Muscle layer of colon (tissue), 2 donors: Measurements from ENCODE around the gene TMEM223.
A peak's percentile ranks its signal among the peaks of the same experiment; 100 is the strongest.
"Not testable (repeated sequence)": the region's sequence is repeated elsewhere in the genome, so short reads cannot be mapped to it uniquely, and the experiment has no call there.

ENCODE experiments used
- H3K27ac ChIP-seq: one replicate; pipeline ENCODE4 v1.7.0; 2013; ENCODE audit warnings: low read depth, mild to moderate bottlenecking, low read length, moderate library complexity
- H3K27me3 ChIP-seq, 2 donors: one replicate each; pipeline ENCODE4 v1.7.0; 2013; ENCODE audit warnings: low read length in 2 of 2, mild to moderate bottlenecking in 2 of 2; ENCODE audit not compliant: insufficient read depth in 2 of 2, control insufficient read depth in 1 of 2
- H3K36me3 ChIP-seq: one replicate; pipeline ENCODE4 v1.7.0; 2013; ENCODE audit warnings: mild to moderate bottlenecking, low read length; ENCODE audit not compliant: insufficient read depth
- H3K4me1 ChIP-seq: one replicate; pipeline ENCODE4 v1.7.0; 2013; ENCODE audit warnings: mild to moderate bottlenecking, low read length; ENCODE audit not compliant: insufficient read depth
- H3K4me3 ChIP-seq, 2 donors: one replicate each; pipeline ENCODE4 v1.7.0; 2013; ENCODE audit warnings: low read length in 2 of 2, low read depth in 1 of 2, mild to moderate bottlenecking in 1 of 2, moderate library complexity in 1 of 2
- H3K9ac ChIP-seq: one replicate; pipeline ENCODE4 v1.7.0; 2013; ENCODE audit warnings: low read length
- H3K9me3 ChIP-seq: one replicate; pipeline ENCODE4 v1.7.0; 2013; ENCODE audit warnings: mild to moderate bottlenecking, low read length
- donor health status: abdominal sarcoma.
- donor health status: Adenocarcinoma of cecum.

TMEM223 gene

GRCh38 chr11:62771144-62772021, 20.4 kb downstream of the TMEM223 start, which contains the start of gene TAF6L:
Gene TAF6L (plus strand): TSS chr11:62771396. CDS start chr11:62775784, 4,388 bp downstream.
- Histone ChIP-seq H3K4me3 (peak within 1 kb of the TSS; percentile 68 to 87), H3K27me3 (no peaks in the 10 kb centered on the region), H3K27ac (peak within 1 kb of the TSS; percentile 82), H3K4me1 (peaks cover 19% of the 10 kb centered on the region), H3K9me3 (no peaks in the 10 kb centered on the region), H3K36me3 (peaks cover 17% of the 10 kb centered on the region), H3K9ac (peak within 1 kb of the TSS; percentile 66)

GRCh38 chr11:62770778-62771143, 21.0 kb downstream of the TMEM223 start:
- Histone ChIP-seq H3K27me3 (no peaks in the 10 kb centered on the region), H3K9me3 (no peaks in the 10 kb centered on the region), H3K4me1 (peaks cover 19% of the 10 kb centered on the region), H3K27ac (peak overlapping the region; percentile 82), H3K4me3 (peak overlapping the region; percentile 68 to 87), H3K36me3 (peaks cover 16% of the 10 kb centered on the region), H3K9ac (peak overlapping the region; percentile 12)

GRCh38 chr11:62760867-62761227, 31.0 kb downstream of the TMEM223 start:
- H3K9ac ChIP-seq, H3K4me3 ChIP-seq: not testable (repeated sequence)

GRCh38 chr11:62757846-62758788, 33.7 kb downstream of the TMEM223 start:
- Histone ChIP-seq H3K4me1 (peaks cover 16% of the 10 kb centered on the region), H3K4me3 (no peak overlapping the region), H3K27ac (no peak overlapping the region), H3K9me3 (no peaks in the 10 kb centered on the region), H3K36me3 (peaks cover 2% of the 10 kb centered on the region), H3K9ac (no peak overlapping the region), H3K27me3 (no peaks in the 10 kb centered on the region)

More at GRCh38 chr11:62760867-62761227, 31.0 kb downstream of the TMEM223 start:
- peaks cover 11% of the 10 kb centered on the region for H3K4me1 ChIP-seq
- not testable (repeated sequence) for H3K36me3 ChIP-seq, H3K27me3 ChIP-seq, H3K27ac ChIP-seq, H3K9me3 ChIP-seq

GRCh38 chr11:62755086-62755615, 36.7 kb downstream of the TMEM223 start:
- Histone ChIP-seq H3K4me1 (peaks cover 18% of the 10 kb centered on the region), H3K4me3 (no peak overlapping the region), H3K9me3 (no peaks in the 10 kb centered on the region), H3K9ac (peak overlapping the region; percentile 68), H3K27ac (no peak overlapping the region), H3K36me3 (peaks cover 15% of the 10 kb centered on the region), H3K27me3 (no peaks in the 10 kb centered on the region)

GRCh38 chr11:62753736-62754603, 37.8 kb downstream of the TMEM223 start, which contains the start of gene ZBTB3:
Gene ZBTB3 (minus strand): TSS chr11:62754160. CDS start chr11:62753664, 496 bp downstream.
- Histone ChIP-seq H3K4me1 (peaks cover 18% of the 10 kb centered on the region), H3K9me3 (no peaks in the 10 kb centered on the region), H3K4me3 (peak within 1 kb of the TSS; percentile 78 to 92), H3K27me3 (no peaks in the 10 kb centered on the region), H3K27ac (peak within 1 kb of the TSS; percentile 94), H3K36me3 (peaks cover 20% of the 10 kb centered on the region), H3K9ac (peak within 1 kb of the TSS; percentile 68)

- H3K27ac ChIP-seq = peak overlapping the region; percentile 94
- H3K4me3 ChIP-seq = peak overlapping the region; percentile 78 to 92
- no peaks in the 10 kb centered on the region for H3K9me3 ChIP-seq
- no peaks in the 10 kb centered on the region for H3K27me3 ChIP-seq
- H3K4me1 ChIP-seq = peaks cover 18% of the 10 kb centered on the region
- H3K9ac ChIP-seq = no peak overlapping the region
- H3K36me3 ChIP-seq = peaks cover 21% of the 10 kb centered on the region
These were observed 38.6 kb downstream of the TMEM223 start for GRCh38 chr11:62752994-62753735.

GRCh38 chr11:62752177-62752785, 39.5 kb downstream of the TMEM223 start:
- H3K4me3 ChIP-seq = no peak overlapping the region

GRCh38 chr11:62749931-62750330, 41.9 kb downstream of the TMEM223 start:
- H3K9me3 ChIP-seq, H3K27ac ChIP-seq, H3K4me3 ChIP-seq, H3K27me3 ChIP-seq, H3K9ac ChIP-seq: not testable (repeated sequence)
- Histone ChIP-seq H3K4me1 (peaks cover 18% of the 10 kb centered on the region), H3K36me3 (peaks cover 21% of the 10 kb centered on the region)

More at GRCh38 chr11:62752177-62752785, 39.5 kb downstream of the TMEM223 start:
- H3K9me3 ChIP-seq = no peaks in the 10 kb centered on the region
- H3K4me1 ChIP-seq = peaks cover 18% of the 10 kb centered on the region
- peaks cover 21% of the 10 kb centered on the region for H3K36me3 ChIP-seq
- H3K9ac ChIP-seq = no peak overlapping the region
- H3K27ac ChIP-seq = no peak overlapping the region
- no peaks in the 10 kb centered on the region for H3K27me3 ChIP-seq
